ENCODE measurements around the gene MSI2.

MSI2 gene

GRCh38 chr17:57665696-57666095, 409.4 kb downstream of the MSI2 start:
- DNase-seq (ENCODE audit: extremely low read depth in 1 of 2, low read depth in 1 of 2) = no peak

- no peak for DNase-seq (ENCODE audit: extremely low read depth in 1 of 2, low read depth in 1 of 2)
Measured at GRCh38 chr17:57666201-57666870, 410.0 kb downstream of the MSI2 start.

GRCh38 chr17:57666946-57667345, 410.6 kb downstream of the MSI2 start:
- no peak for DNase-seq (ENCODE audit: extremely low read depth in 1 of 2, low read depth in 1 of 2)

DNA sequence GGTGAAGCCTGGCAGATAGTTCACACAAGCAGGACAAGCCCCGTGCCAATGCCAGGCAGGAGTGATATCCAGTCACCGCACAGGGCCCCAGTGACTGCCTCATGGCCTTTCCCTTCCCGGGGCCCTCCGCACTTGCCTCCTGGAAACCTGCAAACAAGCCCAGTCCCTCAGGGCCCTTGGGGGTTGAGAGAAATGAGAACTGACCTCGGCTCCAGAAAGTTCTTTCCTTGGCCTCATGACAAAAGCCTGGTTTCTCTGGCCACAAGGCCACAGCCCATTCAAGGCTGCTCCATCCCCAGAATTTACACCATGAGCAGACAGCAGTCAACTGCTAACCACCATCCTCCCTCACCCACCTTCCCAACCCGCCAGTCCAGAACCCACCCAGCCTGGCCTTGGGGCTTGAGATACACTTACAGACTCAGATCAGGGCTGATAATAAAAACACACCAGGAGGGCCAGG, 411.2 kb downstream of the MSI2 start:
- no peak for DNase-seq (ENCODE audit: extremely low read depth in 1 of 2, low read depth in 1 of 2)

GRCh38 chr17:57668332-57668731, 412.0 kb downstream of the MSI2 start:
- no peak for DNase-seq (ENCODE audit: extremely low read depth in 1 of 2, low read depth in 1 of 2)

DNA sequence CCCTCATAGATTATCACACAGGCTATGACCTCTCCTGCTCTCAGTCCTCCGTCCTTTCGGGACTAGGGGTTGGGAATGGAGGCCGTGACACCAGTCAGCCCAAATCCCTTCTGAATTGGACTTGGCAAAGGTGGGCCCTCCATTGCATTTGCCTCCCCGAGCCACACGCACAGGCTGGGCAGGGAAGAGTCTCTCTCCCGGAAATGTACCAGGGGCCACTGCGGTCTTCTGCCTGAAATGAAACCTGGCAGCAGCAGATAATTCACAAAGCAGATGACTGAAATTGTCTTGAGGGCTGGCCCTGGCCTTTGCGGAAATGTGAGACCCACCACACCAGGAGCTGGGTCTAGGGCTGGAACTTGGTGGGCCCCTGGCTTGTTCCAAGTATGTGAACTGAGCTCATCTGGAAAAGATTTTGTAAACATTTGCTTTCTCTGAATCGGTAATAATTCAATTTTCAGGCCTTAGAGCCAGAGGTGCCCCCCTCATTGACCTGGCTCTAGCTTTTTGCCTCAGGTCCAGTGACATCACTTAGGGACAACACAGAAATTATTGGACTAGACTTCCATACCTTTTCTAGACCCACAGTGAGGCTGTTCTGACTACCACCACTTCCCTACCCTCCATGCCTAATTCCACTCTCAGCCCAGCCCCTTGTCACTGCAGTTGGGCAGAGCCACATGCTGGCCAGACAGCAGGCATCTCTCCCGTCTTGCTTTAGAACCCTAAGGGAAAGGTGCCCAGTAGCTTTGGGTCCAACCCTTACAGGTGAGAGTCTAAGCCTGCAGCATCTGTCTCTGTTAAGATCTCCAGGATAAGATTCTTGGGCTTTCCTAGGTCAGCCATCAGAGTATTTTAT, 413.6 kb downstream of the MSI2 start:
- DNase-seq (ENCODE audit: extremely low read depth in 1 of 2, low read depth in 1 of 2) = no peak

GRCh38 chr17:57670769-57671569, 414.6 kb downstream of the MSI2 start:
- no peak for DNase-seq (ENCODE audit: extremely low read depth in 1 of 2, low read depth in 1 of 2)

GRCh38 chr17:57671667-57672632, 415.6 kb downstream of the MSI2 start:
- DNase-seq (ENCODE audit: extremely low read depth in 1 of 2, low read depth in 1 of 2) = peak; percentile 47 to 54

DNA sequence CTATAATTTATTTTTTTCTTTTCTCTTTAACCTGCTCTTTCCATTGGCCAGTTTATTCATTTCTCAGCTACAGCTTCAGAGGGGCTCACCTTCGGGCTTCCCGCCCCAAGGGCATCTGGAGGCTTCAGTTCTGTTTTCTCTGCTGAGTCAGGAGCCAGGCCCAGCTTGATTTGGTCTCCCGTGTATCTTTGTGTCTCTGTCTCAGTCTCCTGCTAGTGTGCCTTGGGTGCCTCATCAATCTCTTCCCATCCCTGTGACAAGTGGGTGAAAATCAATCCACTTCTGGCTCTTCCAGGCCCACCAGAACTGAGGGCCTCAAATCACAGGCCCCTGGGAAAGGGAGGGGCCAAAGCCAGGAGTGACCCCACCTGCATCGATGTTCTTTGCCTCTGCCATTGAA, 416.6 kb downstream of the MSI2 start:
- DNase-seq (ENCODE audit: extremely low read depth in 1 of 2, low read depth in 1 of 2) = no peak

DNA sequence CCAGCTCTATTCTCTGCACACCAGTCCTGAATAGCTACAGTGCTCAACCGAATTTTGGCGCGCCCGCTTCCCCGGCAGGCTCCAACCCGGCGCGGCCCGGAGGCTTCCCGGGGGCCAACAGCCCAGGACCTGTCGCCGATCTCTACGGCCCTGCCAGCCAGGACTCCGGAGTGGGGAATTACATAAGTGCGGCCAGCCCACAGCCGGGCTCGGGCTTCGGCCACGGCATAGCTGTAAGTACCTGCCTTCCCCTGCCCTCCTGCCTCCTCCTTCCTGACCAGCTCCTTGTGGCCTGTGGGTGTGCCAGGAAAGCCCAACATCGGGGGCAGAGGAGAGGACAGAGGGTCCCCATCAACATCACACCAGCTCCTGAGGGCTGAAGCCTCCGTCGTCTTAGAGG, 418.6 kb downstream of the MSI2 start:
- DNase-seq (ENCODE audit: extremely low read depth in 1 of 2, low read depth in 1 of 2) = no peak

- DNase-seq (ENCODE audit: extremely low read depth in 1 of 2, low read depth in 1 of 2) = no peak
Measured at GRCh38 chr17:57675427-57676387, 419.4 kb downstream of the MSI2 start.

DNA sequence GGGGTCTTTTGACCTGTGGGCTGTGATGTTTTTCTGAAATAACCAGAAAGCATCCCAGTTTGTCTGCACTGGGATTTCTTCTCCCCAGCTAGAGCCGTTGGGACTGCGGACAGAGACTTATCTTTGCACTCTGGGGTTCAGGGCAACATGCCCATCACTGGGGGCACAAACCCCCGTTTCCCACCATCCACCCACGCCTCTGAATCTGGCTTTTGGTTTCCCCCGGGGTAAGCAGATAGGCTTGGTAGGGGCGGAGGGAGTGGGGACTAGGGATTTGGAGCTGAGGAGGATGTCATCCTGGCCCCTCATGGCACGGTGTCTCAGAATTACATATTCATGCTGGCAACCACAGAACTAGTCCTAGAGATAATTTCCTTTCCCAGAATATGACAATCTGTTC, 420.2 kb downstream of the MSI2 start:
- no peak for DNase-seq (ENCODE audit: extremely low read depth in 1 of 2, low read depth in 1 of 2)

GRCh38 chr17:57677301-57677700, 421.0 kb downstream of the MSI2 start:
- no peak for DNase-seq (ENCODE audit: extremely low read depth in 1 of 2, low read depth in 1 of 2)

DNA sequence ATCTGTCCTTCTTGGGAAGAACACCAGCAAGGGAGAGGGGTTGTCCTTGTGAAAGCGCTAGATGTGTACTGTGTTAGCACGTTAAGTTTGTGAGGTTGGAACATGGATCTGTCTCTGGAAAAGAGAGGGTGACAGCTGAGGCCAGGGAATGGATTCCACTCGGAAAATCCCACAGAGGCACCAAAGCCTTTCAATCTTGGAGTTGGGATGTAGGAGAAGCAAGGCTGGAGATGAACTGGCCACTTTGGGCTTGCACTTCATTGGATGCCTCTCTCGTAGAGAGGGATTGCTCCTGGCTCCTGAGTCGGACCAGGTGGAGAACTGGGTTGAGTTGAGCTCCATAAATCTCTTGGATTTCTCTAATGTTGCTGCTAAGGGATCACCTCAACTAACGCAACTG, 421.5 kb downstream of the MSI2 start:
- no peak for DNase-seq (ENCODE audit: extremely low read depth in 1 of 2, low read depth in 1 of 2)

DNA sequence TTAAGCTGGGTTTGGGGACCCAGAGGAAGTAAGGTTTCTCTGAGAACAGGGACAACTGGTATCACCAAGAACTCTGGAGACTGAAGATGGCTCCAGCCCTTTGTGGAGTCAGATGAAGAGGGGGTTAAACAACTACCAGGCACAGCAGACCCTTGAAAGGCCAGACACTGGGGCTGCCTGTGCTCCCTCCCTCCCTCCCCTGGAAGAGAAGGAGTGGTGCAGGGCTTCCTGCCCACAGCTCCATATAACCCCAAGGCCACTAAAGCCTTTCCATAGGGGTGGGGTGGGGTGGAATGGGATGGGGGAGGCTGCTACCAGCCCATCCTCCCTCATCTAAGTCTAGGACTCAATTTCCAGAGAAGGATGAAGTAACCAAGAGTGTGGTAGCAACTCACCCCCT, 422.1 kb downstream of the MSI2 start:
- no peak for DNase-seq (ENCODE audit: extremely low read depth in 1 of 2, low read depth in 1 of 2)

DNA sequence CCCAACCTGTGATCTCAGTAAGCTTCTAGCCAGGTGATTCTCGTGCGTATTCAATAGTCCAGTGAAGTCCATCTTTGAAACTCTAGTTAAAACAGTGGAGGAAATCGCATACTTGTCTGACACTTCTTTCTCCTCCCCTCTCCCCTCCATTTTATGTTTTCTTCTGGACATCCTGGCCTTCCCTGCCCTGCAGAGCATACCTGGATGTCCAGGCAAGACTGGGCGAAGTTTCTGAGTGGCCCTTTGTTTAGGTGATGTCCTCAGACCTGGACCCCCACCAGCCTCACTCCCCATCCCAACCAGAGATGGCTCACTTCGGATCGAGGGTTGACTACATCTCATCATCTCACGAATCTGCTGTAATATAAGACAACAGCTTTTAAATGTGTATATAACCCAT, 423.0 kb downstream of the MSI2 start:
- DNase-seq (ENCODE audit: extremely low read depth in 1 of 2, low read depth in 1 of 2) = no peak

GRCh38 chr17:57679906-57680695, 423.8 kb downstream of the MSI2 start:
- no peak for DNase-seq (ENCODE audit: extremely low read depth in 1 of 2, low read depth in 1 of 2)

GRCh38 chr17:57682701-57683100, 426.4 kb downstream of the MSI2 start:
- DNase-seq (ENCODE audit: extremely low read depth in 1 of 2, low read depth in 1 of 2) = no peak
